HCEC 1CT (cell line): Measurements from ENCODE around the gene FGR.
"Not testable (repeated sequence)": the region's sequence is repeated elsewhere in the genome, so short reads cannot be mapped to it uniquely, and the experiment has no call there.

Experiments
- DNase-seq: peaks from one replicate; pipeline ENCODE4 v3.0.0-alpha.2; 2017

Gene FGR

GRCh38 chr1:27634177-27634984 lies 604 bp downstream of the FGR start:
- no peak for DNase-seq

- no peak for DNase-seq
These were observed 1.3 kb downstream of the FGR start for GRCh38 chr1:27633640-27634176.

GRCh38 chr1:27633298-27633610 lies 1.7 kb downstream of the FGR start:
- no peak for DNase-seq

GRCh38 chr1:27632387-27633297 lies 2.3 kb downstream of the FGR start:
- no peak for DNase-seq

DNA sequence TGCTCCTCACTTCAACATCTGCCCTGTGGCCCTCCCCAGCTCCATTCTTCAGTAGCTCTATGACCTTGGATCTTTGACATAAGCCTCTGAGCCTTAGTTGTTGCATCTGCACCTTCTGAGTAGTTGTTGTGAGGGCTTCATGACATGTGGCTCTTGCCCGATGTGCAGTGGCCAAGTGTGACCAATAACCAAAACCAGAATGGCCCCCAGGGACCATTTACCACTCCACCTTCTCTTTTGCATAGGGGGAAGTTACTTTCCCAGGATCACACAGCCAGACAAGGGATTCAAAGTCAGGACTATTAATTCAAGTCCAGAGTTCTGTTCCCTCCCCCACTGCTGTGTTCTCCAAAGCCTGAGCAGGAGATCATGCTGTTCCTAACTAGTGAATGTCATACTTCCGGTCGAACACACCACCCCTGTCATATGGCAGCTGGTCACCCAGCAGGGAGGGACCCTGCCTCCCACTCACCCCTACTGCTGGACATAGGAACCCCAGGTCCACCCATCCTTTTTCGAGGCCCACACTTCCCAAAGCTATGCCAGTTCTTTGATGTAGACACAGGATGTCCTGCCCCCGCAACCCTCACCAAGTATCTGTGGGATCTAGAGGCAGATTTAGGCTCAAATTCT lies 4.0 kb downstream of the FGR start:
- DNase-seq = no peak

GRCh38 chr1:27628712-27629111 lies 6.3 kb downstream of the FGR start:
- no peak for DNase-seq

GRCh38 chr1:27627733-27628132 lies 7.3 kb downstream of the FGR start:
- DNase-seq = not testable (repeated sequence)

GRCh38 chr1:27627061-27627460 lies 7.9 kb downstream of the FGR start:
- no peak for DNase-seq

DNA sequence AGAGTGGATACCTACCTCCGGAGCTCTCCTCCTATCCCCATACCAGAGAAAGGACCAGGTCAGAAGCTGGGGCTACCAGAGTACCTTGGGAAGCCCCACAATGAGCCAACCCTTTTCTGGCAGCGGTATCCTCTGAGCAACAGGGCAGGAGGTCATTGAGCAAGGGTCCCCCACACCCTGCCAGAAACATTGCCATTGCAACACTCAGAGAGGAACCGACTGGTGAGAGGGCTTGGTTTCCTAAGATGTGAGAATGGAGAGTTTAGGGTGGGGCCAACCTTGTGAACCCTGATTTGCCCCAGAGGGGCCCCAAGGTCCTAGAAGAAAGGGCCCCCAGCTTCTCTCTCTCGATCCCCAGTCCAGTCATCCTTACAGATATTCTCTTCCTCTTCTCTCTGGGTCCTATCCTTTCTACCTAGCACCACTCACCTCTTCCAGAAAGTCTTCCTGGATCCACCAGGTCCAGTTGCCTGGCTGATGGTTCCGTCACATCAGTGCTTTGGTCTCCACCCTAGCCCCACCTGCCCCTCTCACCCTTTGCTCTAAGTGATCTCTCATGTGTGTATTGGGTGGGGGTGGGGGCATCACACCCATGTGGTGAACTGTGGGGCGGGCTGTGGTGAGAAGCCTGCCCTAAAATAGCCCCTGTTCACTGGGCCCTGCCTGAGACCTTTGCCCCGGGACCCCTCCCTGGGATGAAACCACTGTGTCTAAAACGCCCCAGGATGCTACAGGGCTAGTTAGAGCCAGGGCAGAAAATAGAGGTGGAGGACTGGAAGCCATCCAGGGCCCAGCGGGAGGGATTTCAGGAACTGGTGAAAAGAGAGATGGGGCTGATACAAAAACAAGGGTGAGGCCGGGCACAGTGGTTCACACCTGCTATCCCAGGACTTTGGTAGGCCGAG lies 8.7 kb downstream of the FGR start:
- no peak for DNase-seq

- DNase-seq = no peak
These were observed 10.4 kb downstream of the FGR start for GRCh38 chr1:27624467-27625178.

DNA sequence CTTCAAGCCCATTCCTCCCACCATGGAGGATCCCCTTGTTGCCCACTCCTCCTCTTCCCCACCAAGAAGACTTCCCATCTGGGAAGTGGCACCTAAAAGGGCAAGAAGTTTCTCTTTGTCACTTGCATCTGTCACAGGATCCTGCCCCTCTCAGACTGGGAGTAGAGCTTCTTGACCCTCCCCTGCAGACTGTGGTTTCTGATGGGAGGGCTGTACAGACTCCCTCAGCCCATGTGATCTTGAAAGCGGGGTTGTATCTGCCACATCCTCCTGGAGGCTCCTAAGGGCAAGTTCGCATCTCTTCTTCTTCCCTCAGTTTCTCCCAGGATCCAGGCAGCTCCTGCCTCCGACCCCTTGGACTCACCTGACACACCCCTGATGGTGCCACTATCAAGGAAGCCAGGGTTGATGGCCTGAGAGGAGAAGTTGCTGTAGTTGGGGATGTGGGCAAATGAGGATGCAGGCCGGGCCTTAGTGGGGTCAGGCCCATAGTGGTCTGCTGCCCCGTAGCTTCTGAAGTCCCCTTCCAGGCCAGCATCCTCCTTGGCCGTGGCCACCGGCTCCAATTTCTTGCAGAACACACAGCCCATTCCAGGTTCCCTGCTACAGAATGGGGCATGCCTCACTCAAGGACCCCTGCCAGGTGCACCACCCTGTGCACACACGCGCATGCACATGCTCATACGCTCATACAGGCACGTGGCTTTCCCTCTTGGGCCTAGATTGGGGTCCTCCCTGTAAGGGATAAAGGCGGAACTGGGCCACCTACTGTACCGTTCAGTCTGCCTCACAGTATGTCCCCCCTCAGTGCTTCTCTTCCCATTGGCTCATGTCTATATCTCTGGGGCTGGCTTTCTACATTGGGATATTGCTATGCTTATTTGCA lies 11.4 kb downstream of the FGR start:
- no peak for DNase-seq

DNA sequence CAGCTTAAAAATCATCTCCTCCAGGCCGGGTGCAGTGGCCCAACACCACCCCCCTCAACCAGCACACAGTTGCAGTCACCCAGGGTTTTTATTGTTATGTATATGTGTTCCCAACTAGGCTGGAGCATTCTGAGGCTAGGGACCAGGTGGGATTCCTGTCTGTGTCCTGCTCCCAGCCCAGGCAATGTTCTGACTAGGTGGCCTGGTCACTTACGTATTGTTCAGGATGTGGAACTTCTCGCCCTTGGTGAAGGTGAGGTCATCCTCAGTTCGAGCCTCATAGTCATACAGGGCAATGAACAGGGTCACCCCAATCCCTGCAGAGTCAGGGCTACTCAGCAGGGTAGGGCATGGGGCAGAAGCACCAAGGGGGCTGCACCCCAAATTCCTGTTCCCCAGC lies 12.2 kb downstream of the FGR start:
- DNase-seq = no peak

- DNase-seq = no peak
These were observed 13.7 kb downstream of the FGR start for GRCh38 chr1:27621051-27621920.

GRCh38 chr1:27619782-27620438 lies 15.1 kb downstream of the FGR start:
- DNase-seq = not testable (repeated sequence)

GRCh38 chr1:27618341-27619082 lies 16.5 kb downstream of the FGR start:
- no peak for DNase-seq

- no peak for DNase-seq
These were observed 17.6 kb downstream of the FGR start for GRCh38 chr1:27617420-27617819.

DNA sequence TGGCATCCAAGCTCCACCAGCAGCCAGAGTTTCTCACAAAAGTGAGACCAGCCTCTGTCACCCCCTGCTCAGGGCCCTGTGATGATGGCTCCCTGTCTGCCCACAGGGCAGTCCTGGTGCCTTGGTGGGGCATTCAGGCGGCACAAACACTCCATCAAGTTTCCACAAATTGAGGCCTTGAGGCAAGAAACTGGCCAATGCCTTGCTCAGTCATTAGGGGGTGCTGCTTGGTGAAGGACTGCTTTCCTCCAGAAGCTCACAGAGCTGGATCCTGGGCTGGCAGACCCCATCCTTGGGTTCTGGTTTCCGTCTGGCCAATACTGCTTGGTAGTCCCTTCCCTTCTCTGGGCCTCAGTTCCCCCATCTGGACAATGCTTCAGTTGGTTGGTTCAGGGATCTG lies 18.5 kb downstream of the FGR start:
- DNase-seq = no peak
